SK-MEL-5 (cell line): ENCODE data around the gene NKX2-1. TPM values are rescaled to one million over a fixed set of nuclear protein-coding genes. Genes with fewer than 3 reads are reported as not detected.
"Not testable (repeated sequence)": the region's sequence is repeated elsewhere in the genome, so short reads cannot be mapped to it uniquely, and the experiment has no call there.

Experiments used
- DNase-seq: peaks from one replicate; pipeline ENCODE4 v3.0.0-alpha.2; 2016; ENCODE audit warnings: low read depth, low spot score
- in situ Hi-C: cut with HindIII; loops from 2 replicates; pipeline ENCODE4 v1.10.0; 2016; ENCODE audit warnings: low sequenced_read_pairs, high pct_unique_total_duplicates, low pct_unique_long_range_greater_than_20kb
- total RNA-seq: library from RNA; depleted of rRNA; stranded (reverse); fragments of >200 nt; shearing (Covaris generic); gene quantifications from 2 replicates; pipeline ENCODE4 v1.2.3, GENCODE V29; 2014; rRNA removed

The NKX2-1 gene
- total RNA-seq, 1 experiment from 2014 or later: not detected

- DNase-seq: no peak
- in situ Hi-C loops: no loop called here
These were observed 41.2 kb downstream of the NKX2-1 start for GRCh38 chr14:36478782-36479181.

DNA sequence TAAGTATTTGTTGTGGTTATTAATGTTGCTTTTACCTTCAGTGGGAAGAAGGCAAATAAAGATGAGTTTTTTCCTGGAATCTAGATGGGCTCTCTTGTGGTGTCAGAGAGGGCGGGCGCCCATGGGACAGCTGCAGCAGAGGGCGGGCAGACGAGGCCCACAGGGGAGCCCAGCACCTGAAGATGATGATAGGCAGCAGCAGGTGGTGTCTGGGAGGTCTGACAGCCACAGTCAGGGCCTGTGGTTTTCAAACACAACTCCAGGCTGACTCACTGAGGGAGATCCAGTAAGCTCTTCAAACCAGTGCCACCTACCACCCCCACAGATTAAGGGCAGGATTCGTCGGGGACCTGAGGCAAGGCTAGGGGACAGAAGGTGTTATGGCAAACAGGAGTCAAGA lies 42.8 kb downstream of the NKX2-1 start:
- DNase-seq: no peak
- in situ Hi-C loops: no loop called here

DNA sequence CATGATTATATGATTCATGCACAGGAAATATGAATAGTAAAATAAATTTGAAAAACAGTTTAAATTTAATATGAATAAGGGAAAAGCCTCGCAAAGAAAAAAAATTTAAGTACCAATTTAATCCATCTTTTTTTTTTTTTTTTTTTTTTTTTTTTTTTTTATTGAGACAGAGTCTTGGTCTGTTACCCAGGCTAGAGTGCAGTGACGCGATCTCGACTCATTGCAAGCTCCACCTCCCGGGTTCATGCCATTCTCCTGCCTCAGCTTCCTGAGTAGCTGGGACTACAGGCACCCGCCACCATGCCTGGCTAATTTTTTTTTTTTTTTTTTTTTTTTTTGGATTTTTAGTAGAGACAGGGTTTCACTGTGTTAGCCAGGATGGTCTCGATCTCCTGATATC lies 44.0 kb downstream of the NKX2-1 start:
- in situ Hi-C loops, DNase-seq: not testable (repeated sequence)

GRCh38 chr14:36474593-36474992 lies 45.4 kb downstream of the NKX2-1 start:
- DNase-seq: no peak
- in situ Hi-C loops: no loop called here

GRCh38 chr14:36471431-36471830 lies 48.6 kb downstream of the NKX2-1 start:
- in situ Hi-C loops: no loop called here

GRCh38 chr14:36467332-36467731 lies 52.7 kb downstream of the NKX2-1 start:
- no peak for DNase-seq
- in situ Hi-C loops: no loop called here

More at GRCh38 chr14:36471431-36471830, 48.6 kb downstream of the NKX2-1 start:
- DNase-seq: no peak

Other genes with a start within 250 kb of the NKX2-1 start
- gene MBIP, start 199.6 kb downstream of the NKX2-1 start, total RNA-seq: 9.2 and 9.8 TPM in 2 replicates
- 0.27 and 0.50 TPM in 2 replicates for gene NKX2-8, start 62.4 kb upstream of the NKX2-1 start, total RNA-seq
- 1.9 and 2.1 TPM in 2 replicates for gene PAX9, start 141.6 kb upstream of the NKX2-1 start, total RNA-seq